Smooth muscle cell (in vitro differentiated cells): ENCODE data around the gene HSPA4L. TPM values are rescaled to one million over a fixed set of nuclear protein-coding genes. Genes with fewer than 3 reads are reported as not detected.

Experiments
- DNase-seq: peaks from one replicate; lab custom pipeline; 2025; ENCODE audit not compliant: unreplicated experiment; lab: John Stamatoyannopoulos, UW
- H2AFZ ChIP-seq: fragments of 200-600 bp; sonication (generic); 2 replicates; pipeline ENCODE4 v1.6.0; 2016; ENCODE audit warnings: antibody characterized with exemption, low read depth, mild to moderate bottlenecking
- H3F3A ChIP-seq: fragments of 200-600 bp; sonication (generic); 2 replicates; pipeline ENCODE4 v1.6.0; 2017; ENCODE audit warnings: antibody characterized with exemption, low read depth
- H3K27ac ChIP-seq: fragments of 200-600 bp; sonication (generic); 2 replicates; pipeline ENCODE4 v1.5.1; 2016; ENCODE audit warnings: low read depth, mild to moderate bottlenecking
- H3K27me3 ChIP-seq: fragments of 200-600 bp; sonication (generic); 2 replicates; pipeline ENCODE4 v1.6.1; 2016; ENCODE audit warnings: low read depth, mild to moderate bottlenecking
- H3K36me3 ChIP-seq: fragments of 200-600 bp; sonication (generic); 2 replicates; pipeline ENCODE4 v1.5.1; 2016; ENCODE audit warnings: low read depth
- H3K4me1 ChIP-seq: fragments of 200-600 bp; sonication (generic); 2 replicates; pipeline ENCODE4 v1.5.1; 2016; ENCODE audit warnings: low read depth
- H3K4me2 ChIP-seq: fragments of 200-600 bp; sonication (generic); 2 replicates; pipeline ENCODE4 v1.6.0; 2016; ENCODE audit warnings: mild to moderate bottlenecking
- H3K4me3 ChIP-seq: fragments of 200-600 bp; sonication (generic); 2 replicates; pipeline ENCODE4 v1.5.1; 2016; ENCODE audit warnings: mild to moderate bottlenecking
- H3K79me2 ChIP-seq: fragments of 200-600 bp; sonication (generic); 2 replicates; pipeline ENCODE4 v1.6.0; 2016; ENCODE audit warnings: low read depth, mild to moderate bottlenecking
- H3K9ac ChIP-seq: fragments of 200-600 bp; sonication (generic); 2 replicates; pipeline ENCODE4 v1.6.0; 2016; ENCODE audit warnings: low read depth
- H3K9me3 ChIP-seq: fragments of 200-600 bp; sonication (generic); replicated peaks from 2 replicates; pipeline ENCODE4 v1.5.1; 2016; ENCODE audit warnings: low read depth
- H4K20me1 ChIP-seq: fragments of 200-600 bp; sonication (generic); 2 replicates; pipeline ENCODE4 v1.6.0; 2016; ENCODE audit warnings: low read depth
- WGBS: methylation state at CpG from one replicate; pipeline ENCODE4 v1.1.7; 2016; ENCODE audit warnings: low lambda C conversion rate; 5-methylcytosine and 5-hydroxymethylcytosine counted together
- polyA plus RNA-seq: library from polyadenylated mRNA; unstranded; fragments of >200 nt; fragmentation: Nextera tagmentation; extraction: Ambion mirVana; gene quantifications from 2 replicates; pipeline ENCODE4 v1.2.1, GENCODE V29; 2016
- total RNA-seq: library from RNA; depleted of rRNA; stranded (reverse); fragments of >200 nt; gene quantifications from 2 replicates; pipeline ENCODE4 v1.2.3, GENCODE V29; 2014
- TF ChIP-seq, protein P1 (sequence below): fragments of 200-600 bp; sonication (generic); IDR thresholded peaks from 2 replicates; pipeline ENCODE4 v1.5.1; 2017; ENCODE audit warnings: borderline replicate concordance, mild to moderate bottlenecking, antibody characterized with exemption; ENCODE audit not compliant: insufficient read depth, poor library complexity, severe bottlenecking

HSPA4L gene
- total and polyA plus RNA-seq, 2 experiments from 2014 or later, result 0.95 to 5.0 TPM

DNA sequence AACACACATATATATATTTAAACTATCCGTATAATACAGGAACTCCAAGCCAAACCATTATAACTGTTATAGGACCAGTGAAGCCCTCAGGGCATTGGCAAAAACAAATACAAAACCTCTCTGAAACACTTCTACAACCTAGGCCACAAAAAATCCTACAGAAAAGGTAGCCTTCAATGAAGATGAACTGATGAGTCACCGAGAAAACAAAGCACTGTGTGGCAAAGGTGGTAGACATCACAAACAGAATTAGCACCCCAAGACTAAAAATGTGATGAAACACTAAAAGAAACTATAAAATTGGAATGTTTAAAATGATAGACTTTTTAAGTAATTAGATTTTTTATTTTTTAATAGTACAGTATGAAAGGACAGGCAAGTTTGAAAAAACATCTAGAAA is 5.5 kb upstream of the HSPA4L start:
- Histone ChIP-seq H2AFZ (no peak overlapping the region), H3K9ac (no peak overlapping the region), H3K4me2 (no peak overlapping the region), H3K9me3 (no peaks in the 10 kb centered on the region), H3K27me3 (no peaks in the 10 kb centered on the region), H3K4me1 (no peaks in the 10 kb centered on the region), H3K27ac (no peak overlapping the region), H4K20me1 (no peaks in the 10 kb centered on the region), H3K4me3 (no peak overlapping the region), H3K79me2 (no peaks in the 10 kb centered on the region), H3F3A (peaks cover 7% of the 10 kb centered on the region), H3K36me3 (no peaks in the 10 kb centered on the region)
- WGBS, result 75% methylated on average over 2 of the region's 2 CpGs
- no peak for DNase-seq
- TF ChIP-seq, protein P1, sequence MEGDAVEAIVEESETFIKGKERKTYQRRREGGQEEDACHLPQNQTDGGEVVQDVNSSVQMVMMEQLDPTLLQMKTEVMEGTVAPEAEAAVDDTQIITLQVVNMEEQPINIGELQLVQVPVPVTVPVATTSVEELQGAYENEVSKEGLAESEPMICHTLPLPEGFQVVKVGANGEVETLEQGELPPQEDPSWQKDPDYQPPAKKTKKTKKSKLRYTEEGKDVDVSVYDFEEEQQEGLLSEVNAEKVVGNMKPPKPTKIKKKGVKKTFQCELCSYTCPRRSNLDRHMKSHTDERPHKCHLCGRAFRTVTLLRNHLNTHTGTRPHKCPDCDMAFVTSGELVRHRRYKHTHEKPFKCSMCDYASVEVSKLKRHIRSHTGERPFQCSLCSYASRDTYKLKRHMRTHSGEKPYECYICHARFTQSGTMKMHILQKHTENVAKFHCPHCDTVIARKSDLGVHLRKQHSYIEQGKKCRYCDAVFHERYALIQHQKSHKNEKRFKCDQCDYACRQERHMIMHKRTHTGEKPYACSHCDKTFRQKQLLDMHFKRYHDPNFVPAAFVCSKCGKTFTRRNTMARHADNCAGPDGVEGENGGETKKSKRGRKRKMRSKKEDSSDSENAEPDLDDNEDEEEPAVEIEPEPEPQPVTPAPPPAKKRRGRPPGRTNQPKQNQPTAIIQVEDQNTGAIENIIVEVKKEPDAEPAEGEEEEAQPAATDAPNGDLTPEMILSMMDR, result no peak

DNA sequence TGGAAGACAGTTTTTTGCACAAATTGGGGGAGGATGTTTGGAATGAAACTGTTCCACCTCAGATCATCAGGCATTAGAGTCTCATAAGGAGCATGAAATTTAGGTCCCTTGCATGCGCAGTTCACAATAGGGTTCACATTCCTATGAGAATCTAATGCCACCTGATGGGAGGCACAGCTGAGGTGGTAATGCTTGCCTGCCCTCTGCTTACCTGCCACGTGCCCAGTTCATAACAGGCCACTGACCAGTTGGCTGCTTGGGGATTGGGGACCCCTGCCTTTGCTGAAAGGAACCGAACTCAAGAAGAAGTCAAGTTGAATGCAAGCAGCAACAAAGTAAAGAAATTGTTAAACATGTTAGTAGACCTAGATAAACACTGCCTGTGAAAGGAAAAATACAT is 4.6 kb upstream of the HSPA4L start:
- no peak overlapping the region for H3K4me3 ChIP-seq
- WGBS, result 85% methylated on average over 3 of the region's 3 CpGs
- no peak overlapping the region for H3K4me2 ChIP-seq
- TF ChIP-seq, protein P1, result no peak
- H3K79me2 ChIP-seq, result no peaks in the 10 kb centered on the region
- H4K20me1 ChIP-seq, result no peaks in the 10 kb centered on the region
- peaks cover 2% of the 10 kb centered on the region for H3K27me3 ChIP-seq
- H3K4me1 ChIP-seq, result no peaks in the 10 kb centered on the region
- no peaks in the 10 kb centered on the region for H3K9me3 ChIP-seq
- no peak for DNase-seq
- H3K27ac ChIP-seq, result no peak overlapping the region
- no peak overlapping the region for H2AFZ ChIP-seq
- no peak overlapping the region for H3K9ac ChIP-seq
- no peaks in the 10 kb centered on the region for H3K36me3 ChIP-seq
- peaks cover 7% of the 10 kb centered on the region for H3F3A ChIP-seq

DNA sequence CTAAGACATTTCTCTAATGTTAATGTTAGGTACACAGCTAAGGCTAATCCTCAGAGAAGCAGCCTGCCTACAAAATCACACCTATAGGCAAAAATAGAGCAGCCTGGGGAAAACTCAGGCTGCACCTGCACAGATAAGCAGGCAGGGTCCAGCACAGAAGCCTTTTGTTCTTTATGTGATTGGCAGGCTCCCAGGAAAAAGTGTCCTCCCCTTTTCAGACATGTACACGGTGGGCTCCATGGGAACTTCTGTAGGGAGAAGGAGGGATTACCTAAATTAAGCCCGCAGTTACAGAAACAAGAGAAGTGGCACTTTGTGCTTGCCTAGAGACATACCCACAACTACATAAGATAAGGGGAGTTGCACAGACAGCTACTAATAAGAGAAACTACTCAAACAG is 4.0 kb upstream of the HSPA4L start:
- no peak for DNase-seq
- Histone ChIP-seq H3K4me3 (no peak overlapping the region), H3K4me2 (no peak overlapping the region), H3F3A (peaks cover 7% of the 10 kb centered on the region), H3K9ac (no peak overlapping the region), H2AFZ (no peak overlapping the region), H4K20me1 (no peaks in the 10 kb centered on the region), H3K9me3 (no peaks in the 10 kb centered on the region), H3K79me2 (no peaks in the 10 kb centered on the region), H3K36me3 (no peaks in the 10 kb centered on the region), H3K27me3 (peaks cover 8% of the 10 kb centered on the region), H3K4me1 (no peaks in the 10 kb centered on the region), H3K27ac (no peak overlapping the region)
- WGBS, result 88% methylated on average over 2 of the region's 2 CpGs
- TF ChIP-seq, protein P1, result no peak

DNA sequence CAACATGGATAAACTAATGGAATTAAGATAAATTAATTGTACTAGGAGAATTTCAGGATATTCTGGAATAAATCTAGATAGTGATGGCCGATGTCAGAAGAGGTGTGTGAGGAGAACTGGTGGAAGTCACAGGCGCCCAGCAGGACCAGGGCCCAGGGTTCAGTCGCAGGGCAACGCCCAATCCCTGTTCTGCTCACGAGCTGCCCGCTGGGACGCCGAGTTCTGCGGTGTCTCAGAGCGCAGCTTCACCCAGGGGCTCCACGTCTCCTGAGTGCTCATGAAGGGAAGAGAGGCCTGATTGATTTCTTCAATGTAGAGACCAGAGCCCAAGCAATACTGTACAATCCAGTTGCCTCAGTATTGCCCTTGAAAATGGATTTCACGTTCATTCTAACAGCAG is 1.5 kb upstream of the HSPA4L start:
- peak overlapping the region; percentile 94 for H2AFZ ChIP-seq
- H3K9me3 ChIP-seq, result no peaks in the 10 kb centered on the region
- H3F3A ChIP-seq, result peaks cover 7% of the 10 kb centered on the region
- peaks cover 23% of the 10 kb centered on the region for H3K27me3 ChIP-seq
- 97% methylated on average over 12 of the region's 12 CpGs for WGBS
- H3K27ac ChIP-seq, result no peak overlapping the region
- H3K4me2 ChIP-seq, result no peak overlapping the region
- H3K4me1 ChIP-seq, result no peaks in the 10 kb centered on the region
- no peaks in the 10 kb centered on the region for H3K36me3 ChIP-seq
- no peak overlapping the region for H3K4me3 ChIP-seq
- no peak overlapping the region for H3K9ac ChIP-seq
- no peak for DNase-seq
- H4K20me1 ChIP-seq, result no peaks in the 10 kb centered on the region
- no peaks in the 10 kb centered on the region for H3K79me2 ChIP-seq
- TF ChIP-seq, protein P1, result no peak
